Uterus (tissue), 2 donors: ENCODE measurements around the gene PDE4A.

Experiments
- POLR2A ChIP-seq, 2 donors: fragments of 450-650 bp; IDR thresholded peaks; one replicate each; pipeline ENCODE4 v1.6.1; 2016; ENCODE audit warnings: antibody characterized with exemption in 2 of 2, mild to moderate bottlenecking in 1 of 2, moderate library complexity in 1 of 2
- TF ChIP-seq, protein P1 (sequence below), 4 experiments: fragments of 200-600 bp in 2 of 4; fragments of 450-650 bp in 2 of 4; sonication (generic) in 2 of 4; IDR thresholded peaks; one replicate each; pipeline ENCODE4 v1.5.1; 2016 to 2019; ENCODE audit warnings: antibody characterized with exemption in 4 of 4, mild to moderate bottlenecking in 2 of 4, moderate library complexity in 1 of 4

GRCh38 chr19:10478903-10479384 is 58.6 kb downstream of the PDE4A start:
- TF ChIP-seq, protein P1, sequence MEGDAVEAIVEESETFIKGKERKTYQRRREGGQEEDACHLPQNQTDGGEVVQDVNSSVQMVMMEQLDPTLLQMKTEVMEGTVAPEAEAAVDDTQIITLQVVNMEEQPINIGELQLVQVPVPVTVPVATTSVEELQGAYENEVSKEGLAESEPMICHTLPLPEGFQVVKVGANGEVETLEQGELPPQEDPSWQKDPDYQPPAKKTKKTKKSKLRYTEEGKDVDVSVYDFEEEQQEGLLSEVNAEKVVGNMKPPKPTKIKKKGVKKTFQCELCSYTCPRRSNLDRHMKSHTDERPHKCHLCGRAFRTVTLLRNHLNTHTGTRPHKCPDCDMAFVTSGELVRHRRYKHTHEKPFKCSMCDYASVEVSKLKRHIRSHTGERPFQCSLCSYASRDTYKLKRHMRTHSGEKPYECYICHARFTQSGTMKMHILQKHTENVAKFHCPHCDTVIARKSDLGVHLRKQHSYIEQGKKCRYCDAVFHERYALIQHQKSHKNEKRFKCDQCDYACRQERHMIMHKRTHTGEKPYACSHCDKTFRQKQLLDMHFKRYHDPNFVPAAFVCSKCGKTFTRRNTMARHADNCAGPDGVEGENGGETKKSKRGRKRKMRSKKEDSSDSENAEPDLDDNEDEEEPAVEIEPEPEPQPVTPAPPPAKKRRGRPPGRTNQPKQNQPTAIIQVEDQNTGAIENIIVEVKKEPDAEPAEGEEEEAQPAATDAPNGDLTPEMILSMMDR (IDR thresholded peaks at IDR 0.05), result peak; percentile 33 to 88 (median 60)
- TF ChIP-seq POLR2A (IDR thresholded peaks at IDR 0.05), result peak in 1 of 2 donors; percentile 47
